HL-60 (cell line): ENCODE data around the gene TESK2.

Experiments
- CTCF ChIP-seq: IDR thresholded peaks from one replicate; pipeline ENCODE4 v1.5.1; 2011; ENCODE audit warnings: low read length, control low read depth, inconsistent platforms; ENCODE audit not compliant: insufficient read depth
- TF ChIP-seq, protein P1 (sequence below): IDR thresholded peaks from 2 replicates; pipeline ENCODE4 v1.6.1; 2012; ENCODE audit warnings: low read depth; ENCODE audit not compliant: insufficient replicate concordance

DNA sequence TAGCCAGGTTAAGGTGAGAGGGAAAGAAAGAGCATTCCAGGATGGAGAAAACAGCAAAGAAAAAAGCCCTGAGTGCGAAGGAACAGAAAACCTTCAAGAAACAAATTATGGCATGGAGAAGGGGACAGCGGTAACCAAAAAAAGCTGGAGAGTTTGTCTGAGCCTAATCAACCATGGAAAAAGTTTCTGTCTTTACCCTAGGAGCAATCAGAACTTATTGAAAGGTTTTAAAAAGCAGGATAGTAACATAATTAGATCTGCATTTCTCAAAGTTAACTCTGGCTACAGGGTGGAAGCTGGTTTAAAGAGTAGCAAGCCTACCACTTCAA, 190.3 kb downstream of the TESK2 start:
- no peak for TF ChIP-seq CTCF
- TF ChIP-seq, protein P1, sequence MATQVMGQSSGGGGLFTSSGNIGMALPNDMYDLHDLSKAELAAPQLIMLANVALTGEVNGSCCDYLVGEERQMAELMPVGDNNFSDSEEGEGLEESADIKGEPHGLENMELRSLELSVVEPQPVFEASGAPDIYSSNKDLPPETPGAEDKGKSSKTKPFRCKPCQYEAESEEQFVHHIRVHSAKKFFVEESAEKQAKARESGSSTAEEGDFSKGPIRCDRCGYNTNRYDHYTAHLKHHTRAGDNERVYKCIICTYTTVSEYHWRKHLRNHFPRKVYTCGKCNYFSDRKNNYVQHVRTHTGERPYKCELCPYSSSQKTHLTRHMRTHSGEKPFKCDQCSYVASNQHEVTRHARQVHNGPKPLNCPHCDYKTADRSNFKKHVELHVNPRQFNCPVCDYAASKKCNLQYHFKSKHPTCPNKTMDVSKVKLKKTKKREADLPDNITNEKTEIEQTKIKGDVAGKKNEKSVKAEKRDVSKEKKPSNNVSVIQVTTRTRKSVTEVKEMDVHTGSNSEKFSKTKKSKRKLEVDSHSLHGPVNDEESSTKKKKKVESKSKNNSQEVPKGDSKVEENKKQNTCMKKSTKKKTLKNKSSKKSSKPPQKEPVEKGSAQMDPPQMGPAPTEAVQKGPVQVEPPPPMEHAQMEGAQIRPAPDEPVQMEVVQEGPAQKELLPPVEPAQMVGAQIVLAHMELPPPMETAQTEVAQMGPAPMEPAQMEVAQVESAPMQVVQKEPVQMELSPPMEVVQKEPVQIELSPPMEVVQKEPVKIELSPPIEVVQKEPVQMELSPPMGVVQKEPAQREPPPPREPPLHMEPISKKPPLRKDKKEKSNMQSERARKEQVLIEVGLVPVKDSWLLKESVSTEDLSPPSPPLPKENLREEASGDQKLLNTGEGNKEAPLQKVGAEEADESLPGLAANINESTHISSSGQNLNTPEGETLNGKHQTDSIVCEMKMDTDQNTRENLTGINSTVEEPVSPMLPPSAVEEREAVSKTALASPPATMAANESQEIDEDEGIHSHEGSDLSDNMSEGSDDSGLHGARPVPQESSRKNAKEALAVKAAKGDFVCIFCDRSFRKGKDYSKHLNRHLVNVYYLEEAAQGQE, result no peak
